Nephron (organoid): ENCODE measurements around the gene FGFR1OP2.

Experiments used
- H3K27ac Mint-ChIP-seq, 3 experiments: 2 replicates each; pipeline ENCODE4 v1.8.0; 2020; ENCODE audit warnings: mixed read lengths in 3 of 3, mild to moderate bottlenecking in 2 of 3, moderate library complexity in 1 of 3
- H3K27me3 Mint-ChIP-seq: 2 replicates; pipeline ENCODE4 v1.8.0; 2021; ENCODE audit warnings: low read depth, mild to moderate bottlenecking, moderate library complexity, mixed read lengths
- H3K36me3 Mint-ChIP-seq: 2 replicates; pipeline ENCODE4 v1.8.0; 2020; ENCODE audit warnings: low read depth, mixed read lengths
- H3K4me1 Mint-ChIP-seq: 2 replicates; pipeline ENCODE4 v1.8.0; 2020; ENCODE audit warnings: mixed read lengths
- H3K4me3 Mint-ChIP-seq, 3 experiments: 2 replicates each; pipeline ENCODE4 v1.8.0; 2020; ENCODE audit warnings: mild to moderate bottlenecking in 3 of 3, mixed read lengths in 3 of 3, moderate library complexity in 2 of 3
- H3K9me3 Mint-ChIP-seq: 2 replicates; pipeline ENCODE4 v1.8.0; 2020; ENCODE audit warnings: mixed read lengths
- TF ChIP-seq, protein P1 (sequence below), 3 experiments: fragments of 200-600 bp; sonication (generic); IDR thresholded peaks; one replicate each; pipeline ENCODE4 v1.5.0; 2021; ENCODE audit warnings: antibody characterized with exemption in 3 of 3; ENCODE audit not compliant: unreplicated experiment in 3 of 3

FGFR1OP2 gene

GRCh38 chr12:26939192-26939832 lies 1.0 kb downstream of the FGFR1OP2 start:
- Mint-ChIP-seq H3K27me3 (no peaks in the 10 kb centered on the region), H3K36me3 (peaks cover 21% of the 10 kb centered on the region), H3K4me1 (peaks cover 57% of the 10 kb centered on the region), H3K9me3 (peaks cover 7% of the 10 kb centered on the region), H3K4me3 (peak overlapping the region; percentile 96 to 98 (median 98)), H3K27ac (peak overlapping the region; percentile 100)
- TF ChIP-seq, protein P1, sequence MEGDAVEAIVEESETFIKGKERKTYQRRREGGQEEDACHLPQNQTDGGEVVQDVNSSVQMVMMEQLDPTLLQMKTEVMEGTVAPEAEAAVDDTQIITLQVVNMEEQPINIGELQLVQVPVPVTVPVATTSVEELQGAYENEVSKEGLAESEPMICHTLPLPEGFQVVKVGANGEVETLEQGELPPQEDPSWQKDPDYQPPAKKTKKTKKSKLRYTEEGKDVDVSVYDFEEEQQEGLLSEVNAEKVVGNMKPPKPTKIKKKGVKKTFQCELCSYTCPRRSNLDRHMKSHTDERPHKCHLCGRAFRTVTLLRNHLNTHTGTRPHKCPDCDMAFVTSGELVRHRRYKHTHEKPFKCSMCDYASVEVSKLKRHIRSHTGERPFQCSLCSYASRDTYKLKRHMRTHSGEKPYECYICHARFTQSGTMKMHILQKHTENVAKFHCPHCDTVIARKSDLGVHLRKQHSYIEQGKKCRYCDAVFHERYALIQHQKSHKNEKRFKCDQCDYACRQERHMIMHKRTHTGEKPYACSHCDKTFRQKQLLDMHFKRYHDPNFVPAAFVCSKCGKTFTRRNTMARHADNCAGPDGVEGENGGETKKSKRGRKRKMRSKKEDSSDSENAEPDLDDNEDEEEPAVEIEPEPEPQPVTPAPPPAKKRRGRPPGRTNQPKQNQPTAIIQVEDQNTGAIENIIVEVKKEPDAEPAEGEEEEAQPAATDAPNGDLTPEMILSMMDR (IDR thresholded peaks at IDR 0.05; ENCODE audit: unreplicated experiment in 3 of 3), result no peak

DNA sequence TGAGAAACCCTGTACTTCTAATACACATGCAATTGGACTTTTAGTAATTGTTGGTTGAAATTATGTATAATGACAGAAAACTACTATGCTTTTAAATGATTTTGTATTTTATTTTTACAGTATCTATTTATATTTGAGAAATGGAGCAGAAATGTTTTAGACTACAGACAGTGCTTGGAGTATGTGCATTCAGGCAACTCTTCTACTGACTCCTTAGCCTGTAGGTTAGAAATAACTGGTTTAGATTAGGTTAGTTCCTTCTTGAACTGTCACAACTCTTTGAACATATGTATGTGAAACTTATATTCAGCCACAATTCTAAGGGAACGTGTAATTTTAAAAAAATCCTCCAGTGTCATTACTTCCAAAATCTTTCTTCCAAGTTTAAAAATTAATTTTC lies 1.7 kb downstream of the FGFR1OP2 start:
- H3K4me3 Mint-ChIP-seq, result peak overlapping the region; percentile 96 to 98 (median 98)
- no peaks in the 10 kb centered on the region for H3K27me3 Mint-ChIP-seq
- peak overlapping the region in 1 of 3 experiments; percentile 100 for H3K27ac Mint-ChIP-seq
- TF ChIP-seq, protein P1 (IDR thresholded peaks at IDR 0.05; ENCODE audit: unreplicated experiment in 3 of 3), result no peak
- peaks cover 51% of the 10 kb centered on the region for H3K4me1 Mint-ChIP-seq
- peaks cover 8% of the 10 kb centered on the region for H3K9me3 Mint-ChIP-seq
- H3K36me3 Mint-ChIP-seq, result peaks cover 23% of the 10 kb centered on the region

DNA sequence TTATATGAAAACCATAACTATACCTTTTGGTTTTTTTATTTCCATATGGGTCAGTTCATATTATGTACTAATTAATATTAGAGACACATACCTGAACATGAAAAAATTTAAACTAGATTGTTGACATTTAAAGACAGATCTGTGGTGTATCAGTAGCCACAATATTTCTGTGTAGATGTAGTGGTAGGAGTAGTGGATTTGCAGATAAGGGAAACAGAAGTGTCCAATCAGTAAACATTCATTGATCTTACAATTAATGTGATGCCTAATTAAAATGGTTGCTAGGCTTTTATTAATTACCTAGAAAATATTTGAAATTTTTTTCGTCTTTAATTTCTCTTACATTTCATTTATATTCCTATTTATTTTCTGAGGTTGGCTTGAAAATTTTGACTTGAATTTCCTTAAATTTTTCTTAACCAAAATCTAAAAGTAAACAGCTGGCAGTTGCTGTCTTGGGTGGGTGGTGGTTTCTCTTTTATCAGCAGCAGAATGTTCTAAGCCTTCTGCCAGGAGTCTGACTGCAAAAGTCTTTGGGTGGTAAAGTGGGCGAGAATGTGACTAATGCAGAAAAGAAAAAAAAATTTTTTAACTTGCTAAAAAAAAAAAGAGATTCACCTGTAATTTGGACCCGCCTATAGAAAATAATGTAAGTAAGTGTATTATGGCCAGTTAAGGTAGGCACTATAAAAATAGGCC lies 2.4 kb downstream of the FGFR1OP2 start:
- peak overlapping the region in 2 of 3 experiments; percentile 11 to 96 for H3K4me3 Mint-ChIP-seq
- peaks cover 28% of the 10 kb centered on the region for H3K36me3 Mint-ChIP-seq
- H3K27me3 Mint-ChIP-seq, result no peaks in the 10 kb centered on the region
- TF ChIP-seq, protein P1 (IDR thresholded peaks at IDR 0.05; ENCODE audit: unreplicated experiment in 3 of 3), result no peak
- H3K9me3 Mint-ChIP-seq, result peaks cover 12% of the 10 kb centered on the region
- peaks cover 45% of the 10 kb centered on the region for H3K4me1 Mint-ChIP-seq
- H3K27ac Mint-ChIP-seq, result no peak overlapping the region

DNA sequence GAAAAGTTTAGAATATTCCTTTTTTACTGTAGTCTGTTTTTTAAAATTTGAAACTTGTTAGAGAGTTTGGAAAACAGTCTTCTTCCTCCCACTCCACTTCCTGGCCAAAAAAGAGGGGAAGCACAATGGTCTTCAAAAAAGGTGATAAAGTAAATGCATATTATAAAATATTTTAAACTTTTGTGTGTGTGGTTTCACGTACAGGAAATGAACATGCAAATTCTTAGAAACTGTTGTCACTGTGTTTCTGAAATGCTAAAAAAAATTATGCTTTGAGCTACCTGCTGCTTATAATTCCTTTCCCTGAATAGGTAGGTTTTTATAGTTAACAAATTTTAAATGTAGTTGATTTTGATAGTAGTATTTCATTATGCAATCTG lies 2.9 kb downstream of the FGFR1OP2 start:
- peaks cover 34% of the 10 kb centered on the region for H3K36me3 Mint-ChIP-seq
- no peak overlapping the region for H3K27ac Mint-ChIP-seq
- H3K27me3 Mint-ChIP-seq, result no peaks in the 10 kb centered on the region
- peaks cover 17% of the 10 kb centered on the region for H3K9me3 Mint-ChIP-seq
- H3K4me3 Mint-ChIP-seq, result peak overlapping the region in 1 of 3 experiments; percentile 11
- TF ChIP-seq, protein P1 (IDR thresholded peaks at IDR 0.05; ENCODE audit: unreplicated experiment in 3 of 3), result no peak
- peaks cover 40% of the 10 kb centered on the region for H3K4me1 Mint-ChIP-seq

DNA sequence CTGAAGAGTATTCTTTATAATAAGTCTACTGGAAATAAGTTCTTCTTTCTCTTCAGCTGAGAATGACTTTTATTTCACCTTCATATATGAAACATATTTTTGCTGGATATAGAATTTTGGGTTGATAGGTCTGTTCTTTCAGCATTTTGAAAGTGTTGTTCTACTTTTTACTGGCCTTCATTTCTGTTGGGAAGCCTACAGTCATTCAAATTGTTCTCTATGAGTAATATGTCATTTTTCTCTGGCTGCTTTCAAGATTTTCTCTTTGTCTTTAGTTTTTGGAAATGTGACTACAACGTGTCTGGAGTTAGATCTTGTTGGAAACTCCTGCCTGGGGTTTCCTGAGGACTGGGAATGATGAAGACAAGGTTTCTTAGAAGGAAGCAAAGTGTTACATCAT lies 10.0 kb downstream of the FGFR1OP2 start:
- H3K4me3 Mint-ChIP-seq, result no peak overlapping the region
- H3K36me3 Mint-ChIP-seq, result peaks cover 63% of the 10 kb centered on the region
- no peaks in the 10 kb centered on the region for H3K27me3 Mint-ChIP-seq
- H3K27ac Mint-ChIP-seq, result no peak overlapping the region
- peaks cover 34% of the 10 kb centered on the region for H3K9me3 Mint-ChIP-seq
- no peaks in the 10 kb centered on the region for H3K4me1 Mint-ChIP-seq
- TF ChIP-seq, protein P1 (IDR thresholded peaks at IDR 0.05; ENCODE audit: unreplicated experiment in 3 of 3), result no peak
